Glomerular visceral epithelial cell (primary cell): ENCODE measurements around the gene PSMB5.

Experiments used
- DNase-seq: peaks from one replicate; pipeline ENCODE4 v3.0.0-alpha.2; 2016; ENCODE audit errors: extremely low spot score

Gene PSMB5

GRCh38 chr14:23043754-23044153 is 9.1 kb upstream of the PSMB5 start:
- DNase-seq = no peak

DNA sequence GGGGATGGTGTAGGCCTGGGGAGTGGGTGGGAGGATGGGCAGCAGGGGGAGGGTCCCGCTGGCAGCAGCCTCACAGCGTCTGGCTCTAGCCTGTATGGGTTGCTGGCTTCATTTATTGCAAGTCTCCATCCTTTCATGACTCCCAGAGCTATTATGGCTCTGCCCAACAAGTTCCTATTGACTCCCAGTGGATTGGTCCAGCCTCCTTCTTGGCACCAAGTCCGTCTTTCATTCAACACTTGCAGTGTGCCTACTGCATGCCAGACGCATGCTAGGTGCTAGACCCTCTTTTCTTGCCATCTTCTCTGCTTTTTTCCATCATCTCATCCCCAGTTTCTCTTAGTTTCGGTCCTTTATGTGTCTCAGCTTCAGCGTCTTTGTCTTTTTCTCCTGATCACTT is 8.4 kb upstream of the PSMB5 start:
- no peak for DNase-seq

GRCh38 chr14:23042162-23042965 is 7.7 kb upstream of the PSMB5 start, which contains the start of gene PSMB11:
PSMB11 (plus strand) TSS chr14:23042212; CDS start chr14:23042226, 14 bp downstream.
- no peak for DNase-seq

DNA sequence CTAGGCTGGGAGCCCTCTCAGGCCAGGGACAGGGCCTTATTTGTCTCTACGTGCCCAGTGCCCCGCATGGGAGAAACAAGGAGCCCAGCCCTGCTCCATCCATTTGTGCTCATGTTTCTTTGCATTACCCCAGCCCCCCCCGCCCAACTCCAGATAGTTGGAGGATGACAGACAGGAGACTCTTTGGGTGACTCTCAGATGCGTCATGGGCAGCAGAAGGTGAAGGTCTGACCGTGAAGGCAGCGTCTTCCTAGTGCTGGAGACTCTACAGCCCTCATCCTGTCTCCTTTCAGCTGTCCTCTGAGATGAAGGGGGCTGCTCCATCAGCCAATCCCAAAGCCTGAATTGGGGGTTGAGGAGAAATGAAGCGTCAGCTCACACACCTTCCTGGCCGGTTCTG is 7.0 kb upstream of the PSMB5 start:
- no peak for DNase-seq

DNA sequence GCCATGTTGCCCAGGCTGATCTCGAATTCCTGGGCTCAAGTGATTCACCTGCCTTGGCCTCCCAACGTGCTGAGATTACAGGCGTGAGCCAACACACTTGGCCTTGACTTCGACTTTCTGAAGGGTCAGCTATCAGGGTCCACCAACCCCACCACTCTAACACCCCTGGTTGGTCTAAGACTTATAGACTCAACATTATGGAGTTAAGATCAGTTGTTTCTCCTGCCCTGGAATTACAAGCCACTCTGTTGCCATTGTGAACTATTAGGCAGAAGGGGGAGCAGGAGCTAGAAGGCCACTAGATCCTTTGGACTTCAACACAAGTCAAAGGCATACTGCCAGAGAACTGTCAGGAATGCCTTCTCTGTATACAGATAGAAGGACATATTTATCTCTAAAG is 5.4 kb upstream of the PSMB5 start:
- DNase-seq = no peak

GRCh38 chr14:23035303-23036144 is 824 bp upstream of the PSMB5 start:
- DNase-seq = no peak

- no peak for DNase-seq
These were observed 751 bp downstream of the PSMB5 start for GRCh38 chr14:23033801-23034497.

DNA sequence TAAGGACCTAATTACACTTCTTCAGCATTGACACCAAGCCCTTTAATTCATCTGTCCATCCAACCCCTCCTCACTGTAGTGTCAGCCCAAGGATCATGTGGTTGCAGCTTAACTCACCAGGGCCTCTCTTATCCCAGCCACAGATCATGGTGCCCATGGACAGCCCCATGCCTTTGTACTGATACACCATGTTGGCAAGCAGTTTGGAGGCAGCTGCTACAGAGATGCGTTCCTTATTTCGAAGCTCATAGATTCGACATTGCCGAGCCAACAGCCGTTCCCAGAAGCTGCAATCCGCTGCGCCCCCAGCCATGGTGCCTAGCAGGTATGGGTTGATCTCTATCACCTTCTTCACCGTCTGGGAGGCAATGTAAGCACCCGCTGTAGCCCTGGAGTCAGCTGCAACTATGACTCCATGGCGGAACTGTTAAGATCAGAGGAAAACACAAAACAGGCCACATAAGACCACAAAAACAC is 1.4 kb downstream of the PSMB5 start:
- DNase-seq = no peak

- no peak for DNase-seq
These were observed 3.8 kb downstream of the PSMB5 start for GRCh38 chr14:23030936-23031335.

DNA sequence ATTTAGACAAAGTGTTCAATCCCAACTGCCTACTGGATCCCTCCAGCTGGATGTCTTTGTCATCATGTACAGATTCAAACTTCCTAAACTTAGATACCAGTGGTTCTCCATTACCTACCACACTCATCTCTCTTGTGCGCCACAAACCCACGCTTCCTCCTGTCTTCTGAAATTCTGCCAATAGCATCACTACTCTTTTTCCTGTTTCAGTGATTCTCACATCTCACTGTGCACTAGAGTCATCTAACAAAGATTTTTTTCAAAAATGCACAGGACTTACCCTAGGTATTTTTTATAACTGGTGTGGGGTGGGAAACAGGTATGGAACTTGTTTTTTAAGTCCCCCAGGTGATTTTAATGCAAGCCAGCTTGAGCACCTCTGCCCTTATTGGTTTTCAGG is 5.9 kb downstream of the PSMB5 start:
- DNase-seq = no peak

DNA sequence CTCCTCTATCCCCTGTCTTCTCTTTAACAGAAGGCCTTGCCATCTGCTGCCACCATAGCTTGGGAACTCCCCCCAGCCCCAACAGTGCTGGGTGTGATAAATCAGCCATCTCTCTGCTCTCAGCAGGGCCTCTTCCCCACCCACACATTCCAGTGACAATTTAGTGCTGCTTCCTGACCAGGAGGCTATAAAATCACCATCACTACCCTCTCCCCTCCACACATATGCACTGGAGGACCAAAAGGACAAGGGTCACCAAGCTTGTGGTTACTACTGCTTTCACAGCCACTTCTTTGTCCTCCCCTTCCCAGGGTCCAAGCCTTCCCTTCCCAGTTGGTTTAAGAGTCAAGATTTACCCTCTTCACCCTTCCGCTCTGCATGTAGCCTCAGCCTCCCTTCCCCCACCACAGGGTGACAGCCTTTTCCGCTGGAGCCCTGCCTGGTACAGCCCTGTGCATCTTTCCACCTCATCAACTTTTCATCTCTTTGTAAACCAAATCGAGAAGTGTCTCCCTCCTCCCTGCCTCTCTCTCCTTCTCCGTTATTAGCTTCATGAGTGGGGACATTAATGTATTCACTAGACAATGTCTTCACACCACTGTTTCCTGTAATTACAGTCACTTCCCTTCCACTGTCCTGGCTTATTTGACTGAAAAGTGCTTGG is 9.4 kb downstream of the PSMB5 start:
- DNase-seq = no peak

- no peak for DNase-seq
These were observed 10.1 kb downstream of the PSMB5 start for GRCh38 chr14:23024612-23025075.

GRCh38 chr14:23023795-23024152 is 10.9 kb downstream of the PSMB5 start:
- DNase-seq = no peak

- no peak for DNase-seq
These were observed 11.5 kb downstream of the PSMB5 start for GRCh38 chr14:23023022-23023794.

- no peak for DNase-seq
These were observed 12.7 kb downstream of the PSMB5 start for GRCh38 chr14:23021889-23022442.

GRCh38 chr14:23021434-23021833 is 13.3 kb downstream of the PSMB5 start:
- DNase-seq = no peak

GRCh38 chr14:23020143-23021128 is 14.3 kb downstream of the PSMB5 start:
- DNase-seq = no peak

GRCh38 chr14:23018107-23018506 is 16.6 kb downstream of the PSMB5 start:
- DNase-seq = no peak

- no peak for DNase-seq
These were observed 17.6 kb downstream of the PSMB5 start for GRCh38 chr14:23017091-23017490.
